Measurements from ENCODE around the gene GPR137B. TPM values are rescaled to one million over a fixed set of nuclear protein-coding genes. Genes with fewer than 3 reads are reported as not detected.

Gene GPR137B
- total RNA-seq, 1 experiment from 2014 or later = 11.4 TPM

DNA sequence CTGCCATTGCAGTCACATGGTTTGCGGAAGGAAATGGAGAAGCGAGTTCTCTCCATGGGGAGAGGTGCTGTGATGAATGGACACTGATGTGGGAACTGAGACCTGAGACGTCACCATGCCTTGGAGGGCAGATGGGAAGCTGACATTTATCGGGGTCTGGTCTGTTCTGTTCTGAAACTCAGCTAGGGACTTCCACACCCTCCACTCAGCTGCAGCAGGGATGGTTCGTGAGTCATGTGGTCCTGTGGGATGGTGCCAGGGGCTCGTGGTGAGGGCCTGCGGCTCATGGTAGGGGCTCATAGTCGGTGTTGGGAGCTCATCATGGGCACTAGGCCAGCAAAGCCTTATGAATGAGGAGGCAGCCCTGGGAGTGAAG, 6.1 kb downstream of the GPR137B start:
- H3K9me2 ChIP-seq (ENCODE audit: insufficient read depth) = no peaks in the 10 kb centered on the region
- no peaks in the 10 kb centered on the region for H3K27me3 ChIP-seq (ENCODE audit: insufficient read depth, low read length)
- no peak overlapping the region for H3K27ac ChIP-seq (ENCODE audit: low read depth, low read length)
- H4K20me1 ChIP-seq (ENCODE audit: insufficient read depth) = no peaks in the 10 kb centered on the region
- H3K4me1 ChIP-seq (ENCODE audit: control insufficient read depth in 1 of 2, insufficient read depth in 2 of 2, low read length in 2 of 2) = peaks cover 1 to 2% of the 10 kb centered on the region in 2 experiments; a peak in 2 of 4 replicates
- no peak overlapping the region for H3K9ac ChIP-seq (ENCODE audit: low read length)
- H3K4me3 ChIP-seq (replicated peaks in 1 of 2; ENCODE audit: low read depth in 1 of 2, low read length in 2 of 2) = no peak overlapping the region
- ChIA-PET POLR2A (no interaction called here), RAD21 (ENCODE audit: low non-redundant PET in 1 of 2, low total read pairs in 2 of 2, uncharacterized antibody in 2 of 2, unreplicated experiment in 2 of 2) (no interaction called here), CTCF (interaction anchor here (0.6 kb wide), 1 partner anchor 452 kb away, joined by 3 read pairs; no protein-coding TSS in a partner anchor)
- DNase-seq (ENCODE audit: low read depth, low spot score) = no peak
- no peak for TF ChIP-seq EZH2phosphoT487 (IDR thresholded peaks at IDR 0.05; ENCODE audit: borderline replicate concordance)
- no peak for TF ChIP-seq CEBPB (IDR thresholded peaks at IDR 0.05; ENCODE audit: low read depth)
- TF ChIP-seq ELF1 (IDR thresholded peaks at IDR 0.05; ENCODE audit: borderline replicate concordance, low read depth) = no peak
- no peak for TF ChIP-seq CBX3 (IDR thresholded peaks at IDR 0.05; ENCODE audit: low read depth)
- TF ChIP-seq SP1 (IDR thresholded peaks at IDR 0.05; ENCODE audit: low read depth) = no peak
- H3K79me2 ChIP-seq (ENCODE audit: insufficient read depth, low read length) = no peaks in the 10 kb centered on the region
- H3K36me3 ChIP-seq (ENCODE audit: control insufficient read depth in 1 of 2, insufficient read depth in 2 of 2, low read length in 2 of 2) = no peaks in the 10 kb centered on the region
- intact Hi-C loops (cut with micrococcal nuclease) = loop anchor here (10.0 kb wide), 1 partner anchor 136 kb away; the partner anchor contains the start of gene ERO1B
- no peak overlapping the region for H3K4me2 ChIP-seq (ENCODE audit: low read length)
- no TSS peak for BruUV-seq (replicated peaks)
- no peak overlapping the region for H2AFZ ChIP-seq (ENCODE audit: low read depth, low read length, poor library complexity, severe bottlenecking)
- ATAC-seq = no peak
- no peaks in the 10 kb centered on the region for H3K9me3 ChIP-seq (ENCODE audit: control insufficient read depth in 1 of 2, insufficient read depth in 1 of 2, low read depth in 1 of 2, low read length in 2 of 2)

DNA sequence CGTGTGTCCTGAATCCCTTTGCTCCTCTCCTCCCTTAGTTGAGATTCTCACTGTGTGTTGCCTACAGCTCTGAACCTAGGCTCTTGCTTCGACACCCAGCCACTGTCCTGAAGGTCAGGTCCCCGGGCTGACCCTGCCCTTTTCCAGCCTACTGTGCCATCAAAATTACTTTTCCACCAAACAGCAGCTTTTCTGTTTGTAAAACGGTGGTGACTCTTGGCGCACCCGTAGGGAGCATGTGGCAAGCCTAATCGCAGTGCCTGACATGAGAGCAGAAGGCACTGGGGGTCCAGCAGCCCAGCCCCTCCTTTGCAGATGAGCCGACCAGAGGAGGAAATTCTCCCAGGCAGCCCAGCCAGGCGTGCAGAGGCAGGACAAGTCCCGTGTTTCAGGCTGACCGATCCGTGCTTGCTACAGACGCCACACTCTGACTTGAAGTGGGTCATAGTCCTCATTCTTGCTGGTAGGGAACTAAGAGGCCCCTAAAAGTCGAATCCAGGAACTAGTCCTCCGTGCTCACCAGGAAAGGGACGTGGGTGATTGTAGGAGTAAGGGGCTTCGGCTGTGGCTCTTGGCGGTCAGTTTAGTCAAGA, 6.8 kb downstream of the GPR137B start:
- ATAC-seq (no peak), DNase-seq (ENCODE audit: low read depth, low spot score) (no peak)
- Histone ChIP-seq H3K9me3 (ENCODE audit: control insufficient read depth in 1 of 2, insufficient read depth in 1 of 2, low read depth in 1 of 2, low read length in 2 of 2) (no peaks in the 10 kb centered on the region), H3K27me3 (ENCODE audit: insufficient read depth, low read length) (no peaks in the 10 kb centered on the region), H3K9ac (ENCODE audit: low read length) (no peak overlapping the region), H3K4me1 (ENCODE audit: control insufficient read depth in 1 of 2, insufficient read depth in 2 of 2, low read length in 2 of 2) (no peaks in the 10 kb centered on the region; a peak in 1 of 4 replicates), H4K20me1 (ENCODE audit: insufficient read depth) (no peaks in the 10 kb centered on the region), H3K9me2 (ENCODE audit: insufficient read depth) (no peaks in the 10 kb centered on the region), H3K27ac (ENCODE audit: low read depth, low read length) (no peak overlapping the region), H3K36me3 (ENCODE audit: control insufficient read depth in 1 of 2, insufficient read depth in 2 of 2, low read length in 2 of 2) (no peaks in the 10 kb centered on the region), H3K4me3 (replicated peaks in 1 of 2; ENCODE audit: low read depth in 1 of 2, low read length in 2 of 2) (no peak overlapping the region), H3K4me2 (ENCODE audit: low read length) (no peak overlapping the region), H3K79me2 (ENCODE audit: insufficient read depth, low read length) (no peaks in the 10 kb centered on the region), H2AFZ (ENCODE audit: low read depth, low read length, poor library complexity, severe bottlenecking) (no peak overlapping the region)
- BruUV-seq (replicated peaks) = no TSS peak
- ChIA-PET CTCF (no interaction called here), RAD21 (ENCODE audit: low non-redundant PET in 1 of 2, low total read pairs in 2 of 2, uncharacterized antibody in 2 of 2, unreplicated experiment in 2 of 2) (no interaction called here), POLR2A (no interaction called here)
- TF ChIP-seq EGR1 (IDR thresholded peaks at IDR 0.05; ENCODE audit: low read depth) (no peak), JUND (IDR thresholded peaks at IDR 0.05) (no peak), ELF1 (IDR thresholded peaks at IDR 0.05; ENCODE audit: borderline replicate concordance, low read depth) (no peak), TCF7L2 (IDR thresholded peaks at IDR 0.05; ENCODE audit: borderline replicate concordance, extremely low read depth, insufficient read depth, insufficient read length) (no peak), POLR2A (IDR thresholded peaks at IDR 0.05; ENCODE audit: borderline replicate concordance, extremely low read depth, insufficient read depth, insufficient read length) (no peak), FOSL1 (IDR thresholded peaks at IDR 0.05; ENCODE audit: low read depth) (no peak), RAD21 (IDR thresholded peaks at IDR 0.05; ENCODE audit: low read depth) (no peak), YY1 (IDR thresholded peaks at IDR 0.05; ENCODE audit: extremely low read depth, insufficient replicate concordance, low read depth, low read length) (no peak), SP1 (IDR thresholded peaks at IDR 0.05; ENCODE audit: low read depth) (no peak), ZFX (IDR thresholded peaks at IDR 0.05) (no peak), SRF (IDR thresholded peaks at IDR 0.05; ENCODE audit: low read depth) (no peak), ZNF274 (IDR thresholded peaks at IDR 0.05; ENCODE audit: low read depth, low read length) (no peak), POLR2AphosphoS5 (IDR thresholded peaks at IDR 0.05; ENCODE audit: low read depth, low read length) (no peak), EZH2 (IDR thresholded peaks at IDR 0.05) (no peak)
- TF ChIP-seq, protein P1, sequence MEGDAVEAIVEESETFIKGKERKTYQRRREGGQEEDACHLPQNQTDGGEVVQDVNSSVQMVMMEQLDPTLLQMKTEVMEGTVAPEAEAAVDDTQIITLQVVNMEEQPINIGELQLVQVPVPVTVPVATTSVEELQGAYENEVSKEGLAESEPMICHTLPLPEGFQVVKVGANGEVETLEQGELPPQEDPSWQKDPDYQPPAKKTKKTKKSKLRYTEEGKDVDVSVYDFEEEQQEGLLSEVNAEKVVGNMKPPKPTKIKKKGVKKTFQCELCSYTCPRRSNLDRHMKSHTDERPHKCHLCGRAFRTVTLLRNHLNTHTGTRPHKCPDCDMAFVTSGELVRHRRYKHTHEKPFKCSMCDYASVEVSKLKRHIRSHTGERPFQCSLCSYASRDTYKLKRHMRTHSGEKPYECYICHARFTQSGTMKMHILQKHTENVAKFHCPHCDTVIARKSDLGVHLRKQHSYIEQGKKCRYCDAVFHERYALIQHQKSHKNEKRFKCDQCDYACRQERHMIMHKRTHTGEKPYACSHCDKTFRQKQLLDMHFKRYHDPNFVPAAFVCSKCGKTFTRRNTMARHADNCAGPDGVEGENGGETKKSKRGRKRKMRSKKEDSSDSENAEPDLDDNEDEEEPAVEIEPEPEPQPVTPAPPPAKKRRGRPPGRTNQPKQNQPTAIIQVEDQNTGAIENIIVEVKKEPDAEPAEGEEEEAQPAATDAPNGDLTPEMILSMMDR (IDR thresholded peaks at IDR 0.05 in 2 of 3, conservative IDR thresholded peaks at IDR 0.05 in 1 of 3; ENCODE audit: borderline replicate concordance in 1 of 3, insufficient read depth in 1 of 3, low read depth in 2 of 3, low read length in 2 of 3) = no peak
- TF ChIP-seq, protein P2, sequence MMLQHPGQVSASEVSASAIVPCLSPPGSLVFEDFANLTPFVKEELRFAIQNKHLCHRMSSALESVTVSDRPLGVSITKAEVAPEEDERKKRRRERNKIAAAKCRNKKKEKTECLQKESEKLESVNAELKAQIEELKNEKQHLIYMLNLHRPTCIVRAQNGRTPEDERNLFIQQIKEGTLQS (IDR thresholded peaks at IDR 0.05) = no peak
- TF ChIP-seq, protein P3, sequence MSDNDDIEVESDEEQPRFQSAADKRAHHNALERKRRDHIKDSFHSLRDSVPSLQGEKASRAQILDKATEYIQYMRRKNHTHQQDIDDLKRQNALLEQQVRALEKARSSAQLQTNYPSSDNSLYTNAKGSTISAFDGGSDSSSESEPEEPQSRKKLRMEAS (IDR thresholded peaks at IDR 0.05) = no peak
- intact Hi-C loops (cut with micrococcal nuclease) = loop anchor here (10.0 kb wide), 1 partner anchor 136 kb away; the partner anchor contains the start of gene ERO1B

Measured in HCT116 (cell line).